A549 (cell line): ENCODE measurements around the gene UBE2C.

Source experiments
- HDAC2 ChIP-seq: fragments of 200-600 bp; sonication (generic); IDR thresholded peaks from 2 replicates; pipeline ENCODE4 v1.6.1; 2016
- KDM5A ChIP-seq: fragments of 200-600 bp; sonication (generic); IDR thresholded peaks from 2 replicates; pipeline ENCODE4 v1.6.1; 2016; ENCODE audit warnings: antibody characterized with exemption, mild to moderate bottlenecking
- MAX ChIP-seq: IDR thresholded peaks from 2 replicates; pipeline ENCODE4 v1.6.1; 2012
- POLR2AphosphoS2 ChIP-seq: conservative IDR thresholded peaks from 2 replicates; pipeline ENCODE4 v1.6.1; 2012; ENCODE audit warnings: low read length, improper control_type of control experiment, inconsistent platforms
- SREBF2 ChIP-seq: fragments of 450-650 bp; IDR thresholded peaks from 2 replicates; pipeline ENCODE4 v1.6.1; 2014; ENCODE audit warnings: mild to moderate bottlenecking, moderate library complexity
- USF2 ChIP-seq: fragments of 450-650 bp; IDR thresholded peaks from 2 replicates; pipeline ENCODE4 v1.6.1; 2014; ENCODE audit warnings: antibody characterized with exemption
- TF ChIP-seq, protein P1 (sequence below): fragments of >200 bp; sonication (Bioruptor Twin); formaldehyde crosslinking; IDR thresholded peaks from 3 replicates; pipeline ENCODE4 v1.5.1; 2016

- TF ChIP-seq POLR2AphosphoS2, result no peak
- TF ChIP-seq MAX, result no peak
- TF ChIP-seq, protein P1, sequence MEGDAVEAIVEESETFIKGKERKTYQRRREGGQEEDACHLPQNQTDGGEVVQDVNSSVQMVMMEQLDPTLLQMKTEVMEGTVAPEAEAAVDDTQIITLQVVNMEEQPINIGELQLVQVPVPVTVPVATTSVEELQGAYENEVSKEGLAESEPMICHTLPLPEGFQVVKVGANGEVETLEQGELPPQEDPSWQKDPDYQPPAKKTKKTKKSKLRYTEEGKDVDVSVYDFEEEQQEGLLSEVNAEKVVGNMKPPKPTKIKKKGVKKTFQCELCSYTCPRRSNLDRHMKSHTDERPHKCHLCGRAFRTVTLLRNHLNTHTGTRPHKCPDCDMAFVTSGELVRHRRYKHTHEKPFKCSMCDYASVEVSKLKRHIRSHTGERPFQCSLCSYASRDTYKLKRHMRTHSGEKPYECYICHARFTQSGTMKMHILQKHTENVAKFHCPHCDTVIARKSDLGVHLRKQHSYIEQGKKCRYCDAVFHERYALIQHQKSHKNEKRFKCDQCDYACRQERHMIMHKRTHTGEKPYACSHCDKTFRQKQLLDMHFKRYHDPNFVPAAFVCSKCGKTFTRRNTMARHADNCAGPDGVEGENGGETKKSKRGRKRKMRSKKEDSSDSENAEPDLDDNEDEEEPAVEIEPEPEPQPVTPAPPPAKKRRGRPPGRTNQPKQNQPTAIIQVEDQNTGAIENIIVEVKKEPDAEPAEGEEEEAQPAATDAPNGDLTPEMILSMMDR, result no peak; the same call in 2 of the 3 replicates
- no peak for TF ChIP-seq USF2
- TF ChIP-seq SREBF2, result no peak
- TF ChIP-seq HDAC2, result no peak
- no peak for TF ChIP-seq KDM5A
These were observed 11.7 kb downstream of the UBE2C start for GRCh38 chr20:45823949-45824835.
